WERI-Rb-1 (cell line): ENCODE results near the gene CYFIP1.
A peak's percentile ranks its signal among the peaks of the same experiment; 100 is the strongest.

Experiments used
- DNase-seq: peaks from one replicate; pipeline ENCODE4 v3.0.0-alpha.2; 2020
- H3K27ac ChIP-seq: fragments of 250-450 bp; sonication (Bioruptor Pico); 2 replicates; pipeline ENCODE4 v1.5.1; 2020; ENCODE audit warnings: mild to moderate bottlenecking, moderate library complexity
- H3K27me3 ChIP-seq: fragments of 250-450 bp; sonication (Bioruptor Pico); 2 replicates; pipeline ENCODE4 v1.5.1; 2021; ENCODE audit warnings: mild to moderate bottlenecking, low read depth, moderate library complexity; ENCODE audit not compliant: insufficient read depth, severe bottlenecking
- H3K36me3 ChIP-seq: fragments of 250-450 bp; sonication (Bioruptor Pico); 2 replicates; pipeline ENCODE4 v1.5.1; 2020; ENCODE audit warnings: mild to moderate bottlenecking, moderate library complexity
- H3K4me3 ChIP-seq: 2 replicates; pipeline ENCODE4 v1.5.1; 2011; ENCODE audit warnings: low read depth, mild to moderate bottlenecking, control low read depth, low read length
- H3K9me3 ChIP-seq: fragments of 250-450 bp; sonication (Bioruptor Pico); 2 replicates; pipeline ENCODE4 v1.5.1; 2021; ENCODE audit warnings: mild to moderate bottlenecking, moderate library complexity; ENCODE audit not compliant: severe bottlenecking
- TF ChIP-seq, protein P1 (sequence below): IDR thresholded peaks from 2 replicates; pipeline ENCODE4 v1.5.1; 2011; ENCODE audit warnings: low read depth, mild to moderate bottlenecking, control low read depth, inconsistent platforms, low read length

CYFIP1 gene

GRCh38 chr15:22874256-22874655 is 105.9 kb downstream of the CYFIP1 start:
- H3K27me3 ChIP-seq, result no peaks in the 10 kb centered on the region
- H3K4me3 ChIP-seq, result no peak overlapping the region
- peaks cover 4% of the 10 kb centered on the region for H3K9me3 ChIP-seq
- no peak for DNase-seq
- no peak overlapping the region for H3K27ac ChIP-seq
- TF ChIP-seq, protein P1, sequence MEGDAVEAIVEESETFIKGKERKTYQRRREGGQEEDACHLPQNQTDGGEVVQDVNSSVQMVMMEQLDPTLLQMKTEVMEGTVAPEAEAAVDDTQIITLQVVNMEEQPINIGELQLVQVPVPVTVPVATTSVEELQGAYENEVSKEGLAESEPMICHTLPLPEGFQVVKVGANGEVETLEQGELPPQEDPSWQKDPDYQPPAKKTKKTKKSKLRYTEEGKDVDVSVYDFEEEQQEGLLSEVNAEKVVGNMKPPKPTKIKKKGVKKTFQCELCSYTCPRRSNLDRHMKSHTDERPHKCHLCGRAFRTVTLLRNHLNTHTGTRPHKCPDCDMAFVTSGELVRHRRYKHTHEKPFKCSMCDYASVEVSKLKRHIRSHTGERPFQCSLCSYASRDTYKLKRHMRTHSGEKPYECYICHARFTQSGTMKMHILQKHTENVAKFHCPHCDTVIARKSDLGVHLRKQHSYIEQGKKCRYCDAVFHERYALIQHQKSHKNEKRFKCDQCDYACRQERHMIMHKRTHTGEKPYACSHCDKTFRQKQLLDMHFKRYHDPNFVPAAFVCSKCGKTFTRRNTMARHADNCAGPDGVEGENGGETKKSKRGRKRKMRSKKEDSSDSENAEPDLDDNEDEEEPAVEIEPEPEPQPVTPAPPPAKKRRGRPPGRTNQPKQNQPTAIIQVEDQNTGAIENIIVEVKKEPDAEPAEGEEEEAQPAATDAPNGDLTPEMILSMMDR, result no peak
- peaks cover 7% of the 10 kb centered on the region for H3K36me3 ChIP-seq

- TF ChIP-seq, protein P1, result no peak
- no peak overlapping the region for H3K27ac ChIP-seq
- peaks cover 4% of the 10 kb centered on the region for H3K9me3 ChIP-seq
- no peak for DNase-seq
- H3K27me3 ChIP-seq, result no peaks in the 10 kb centered on the region
- no peak overlapping the region for H3K4me3 ChIP-seq
- H3K36me3 ChIP-seq, result peaks cover 11% of the 10 kb centered on the region
Measured at GRCh38 chr15:22873841-22874240, 106.3 kb downstream of the CYFIP1 start.

GRCh38 chr15:22872936-22873701 is 107.0 kb downstream of the CYFIP1 start:
- no peak overlapping the region for H3K4me3 ChIP-seq
- peaks cover 12% of the 10 kb centered on the region for H3K36me3 ChIP-seq

DNA sequence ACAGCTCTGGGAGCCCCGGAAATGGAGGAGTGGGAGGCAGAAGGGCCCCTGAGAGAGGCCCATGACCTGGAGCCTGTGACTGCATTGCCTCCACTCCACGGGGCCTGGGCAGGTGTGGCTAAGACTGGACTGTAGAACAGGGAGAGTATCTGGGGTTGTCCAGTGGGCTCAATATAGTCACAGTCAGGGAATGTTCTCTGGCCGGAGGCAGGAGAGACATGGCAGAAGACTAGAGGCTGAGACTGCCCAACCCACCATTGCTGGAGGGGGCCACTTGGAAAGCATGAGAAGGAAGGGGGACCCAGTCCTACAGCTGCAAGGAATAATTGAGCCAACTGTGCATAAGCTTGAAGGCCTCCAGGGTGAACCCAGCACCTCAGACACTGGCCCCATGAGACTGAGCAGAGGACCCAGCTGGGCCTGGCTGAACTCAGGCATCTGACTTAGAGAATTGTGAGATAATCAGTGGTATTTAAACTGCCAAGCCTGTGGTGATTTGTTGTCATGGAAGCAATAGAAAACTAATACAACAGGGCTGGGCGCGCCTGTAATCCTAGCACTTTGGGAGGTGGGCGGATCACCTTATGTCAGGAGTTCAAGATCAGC is 108.6 kb downstream of the CYFIP1 start:
- Histone ChIP-seq H3K9me3 (no peaks in the 10 kb centered on the region), H3K27me3 (no peaks in the 10 kb centered on the region), H3K27ac (no peak overlapping the region), H3K4me3 (no peak overlapping the region), H3K36me3 (peaks cover 28% of the 10 kb centered on the region)
- TF ChIP-seq, protein P1, result no peak
- peak; percentile 20 for DNase-seq

More at GRCh38 chr15:22872936-22873701, 107.0 kb downstream of the CYFIP1 start:
- TF ChIP-seq, protein P1, result no peak
- Histone ChIP-seq H3K27me3 (no peaks in the 10 kb centered on the region), H3K27ac (no peak overlapping the region; the same call in 1 of the 2 replicates), H3K9me3 (peaks cover 4% of the 10 kb centered on the region)
- peak; percentile 35 for DNase-seq

GRCh38 chr15:22870865-22871264 is 109.3 kb downstream of the CYFIP1 start:
- Histone ChIP-seq H3K4me3 (no peak overlapping the region), H3K9me3 (no peaks in the 10 kb centered on the region), H3K27me3 (no peaks in the 10 kb centered on the region), H3K27ac (no peak overlapping the region), H3K36me3 (peaks cover 33% of the 10 kb centered on the region)
- TF ChIP-seq, protein P1, result no peak
- DNase-seq, result no peak
